ENCODE results near the gene ATP7B.

- TF ChIP-seq EP300 (IDR thresholded peaks at IDR 0.05; ENCODE audit: low read depth): no peak
- TF ChIP-seq CTCF (IDR thresholded peaks at IDR 0.05): no peak
- no peak for TF ChIP-seq POLR2AphosphoS5 (IDR thresholded peaks at IDR 0.05)
These were observed 30.3 kb downstream of the ATP7B start for GRCh38 chr13:51980908-51981307.

Data from transverse colon (tissue), 4 donors.